NB4 (cell line): ENCODE data around the gene CFAP20.

ENCODE experiments used
- POLR2A ChIP-seq: IDR thresholded peaks from 2 replicates; pipeline ENCODE4 v1.6.1; 2011; ENCODE audit warnings: mild to moderate bottlenecking; ENCODE audit not compliant: insufficient read length; ENCODE audit errors: extremely low read depth
- TF ChIP-seq, protein P1 (sequence below): IDR thresholded peaks from one replicate; pipeline ENCODE4 v1.5.1; 2012; ENCODE audit warnings: low read depth, low read length

DNA sequence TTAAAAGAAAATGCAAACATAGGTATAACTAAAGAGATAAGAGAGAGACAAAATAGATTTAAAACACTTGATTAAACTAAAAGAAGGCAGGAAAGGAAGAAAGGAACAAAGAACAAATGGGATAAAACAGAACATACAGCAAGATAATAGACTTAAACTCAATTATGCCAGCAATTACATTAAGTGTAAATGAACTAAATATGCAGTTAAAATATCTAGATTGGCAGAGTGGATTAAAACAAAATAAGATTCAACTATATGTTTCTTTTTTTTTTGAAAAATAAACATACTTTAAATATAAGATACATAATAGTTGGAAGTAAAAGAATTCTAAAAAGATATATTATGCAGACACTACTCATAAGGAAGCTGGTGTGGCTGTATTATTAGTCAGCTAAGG, 9.7 kb upstream of the CFAP20 start:
- no peak for TF ChIP-seq POLR2A
- TF ChIP-seq, protein P1, sequence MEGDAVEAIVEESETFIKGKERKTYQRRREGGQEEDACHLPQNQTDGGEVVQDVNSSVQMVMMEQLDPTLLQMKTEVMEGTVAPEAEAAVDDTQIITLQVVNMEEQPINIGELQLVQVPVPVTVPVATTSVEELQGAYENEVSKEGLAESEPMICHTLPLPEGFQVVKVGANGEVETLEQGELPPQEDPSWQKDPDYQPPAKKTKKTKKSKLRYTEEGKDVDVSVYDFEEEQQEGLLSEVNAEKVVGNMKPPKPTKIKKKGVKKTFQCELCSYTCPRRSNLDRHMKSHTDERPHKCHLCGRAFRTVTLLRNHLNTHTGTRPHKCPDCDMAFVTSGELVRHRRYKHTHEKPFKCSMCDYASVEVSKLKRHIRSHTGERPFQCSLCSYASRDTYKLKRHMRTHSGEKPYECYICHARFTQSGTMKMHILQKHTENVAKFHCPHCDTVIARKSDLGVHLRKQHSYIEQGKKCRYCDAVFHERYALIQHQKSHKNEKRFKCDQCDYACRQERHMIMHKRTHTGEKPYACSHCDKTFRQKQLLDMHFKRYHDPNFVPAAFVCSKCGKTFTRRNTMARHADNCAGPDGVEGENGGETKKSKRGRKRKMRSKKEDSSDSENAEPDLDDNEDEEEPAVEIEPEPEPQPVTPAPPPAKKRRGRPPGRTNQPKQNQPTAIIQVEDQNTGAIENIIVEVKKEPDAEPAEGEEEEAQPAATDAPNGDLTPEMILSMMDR: no peak
